ENCODE results near the gene GSX2. TPM values are rescaled to one million over a fixed set of nuclear protein-coding genes. Genes with fewer than 3 reads are reported as not detected.
A peak's percentile ranks its signal among the peaks of the same experiment; 100 is the strongest.
"Not testable (repeated sequence)": the region's sequence is repeated elsewhere in the genome, so short reads cannot be mapped to it uniquely, and the experiment has no call there.

Gene GSX2
- not detected for total RNA-seq
- long read RNA-seq = 0 reads

DNA sequence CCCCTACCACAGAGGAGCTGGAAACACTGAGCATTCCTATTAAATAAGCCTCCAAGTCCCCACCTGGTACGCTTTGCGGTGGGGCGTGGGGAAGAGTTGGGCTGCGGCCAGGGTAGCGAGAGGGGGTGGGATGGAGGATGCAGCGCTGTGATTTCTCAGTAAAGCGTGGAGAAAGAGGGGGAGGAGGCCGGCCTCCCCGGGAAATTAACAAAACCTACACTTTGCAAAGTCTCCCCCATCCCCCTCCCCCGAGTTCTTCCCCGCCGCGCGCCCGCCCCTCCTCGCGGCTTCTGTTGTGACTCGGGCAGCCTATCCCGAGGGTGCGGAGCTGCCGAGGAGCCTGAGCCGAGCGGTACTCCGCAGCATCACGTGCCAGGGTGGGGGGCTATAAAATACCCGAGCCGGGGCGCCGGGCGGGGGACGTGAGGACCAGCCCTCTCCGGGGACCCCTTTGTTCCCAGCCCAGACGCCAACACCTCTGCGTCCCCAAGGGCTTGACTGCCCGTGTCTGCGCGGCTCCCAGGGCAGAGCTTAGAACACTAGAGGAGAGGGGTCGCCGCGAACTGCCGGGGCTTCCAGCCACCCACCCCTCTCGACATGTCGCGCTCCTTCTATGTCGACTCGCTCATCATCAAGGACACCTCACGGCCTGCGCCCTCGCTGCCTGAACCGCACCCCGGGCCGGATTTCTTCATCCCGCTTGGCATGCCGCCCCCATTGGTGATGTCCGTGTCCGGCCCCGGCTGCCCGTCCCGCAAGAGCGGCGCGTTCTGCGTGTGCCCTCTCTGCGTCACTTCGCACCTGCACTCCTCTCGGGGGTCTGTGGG is at the start of gene GSX2:
GSX2 (plus strand) TSS at position 416 of the 827 bp plus-strand sequence; CDS start at position 598, 182 bp downstream.
- ATAC-seq (peak; percentile 6), DNase-seq (no peak)
- Histone ChIP-seq H3K4me3 (peak within 1 kb of the TSS; percentile 19), H3K27me3 (peaks cover 98% of the 10 kb centered on the region), H3K27ac (no peak within 1 kb of the TSS), H3K9me3 (no peaks in the 10 kb centered on the region), H3K36me3 (no peaks in the 10 kb centered on the region), H3K4me1 (peaks cover 23% of the 10 kb centered on the region)
- TF ChIP-seq CTCF (IDR thresholded peaks at IDR 0.05) = no peak
- intact Hi-C loops (cut with DNase I) = no loop called here

DNA sequence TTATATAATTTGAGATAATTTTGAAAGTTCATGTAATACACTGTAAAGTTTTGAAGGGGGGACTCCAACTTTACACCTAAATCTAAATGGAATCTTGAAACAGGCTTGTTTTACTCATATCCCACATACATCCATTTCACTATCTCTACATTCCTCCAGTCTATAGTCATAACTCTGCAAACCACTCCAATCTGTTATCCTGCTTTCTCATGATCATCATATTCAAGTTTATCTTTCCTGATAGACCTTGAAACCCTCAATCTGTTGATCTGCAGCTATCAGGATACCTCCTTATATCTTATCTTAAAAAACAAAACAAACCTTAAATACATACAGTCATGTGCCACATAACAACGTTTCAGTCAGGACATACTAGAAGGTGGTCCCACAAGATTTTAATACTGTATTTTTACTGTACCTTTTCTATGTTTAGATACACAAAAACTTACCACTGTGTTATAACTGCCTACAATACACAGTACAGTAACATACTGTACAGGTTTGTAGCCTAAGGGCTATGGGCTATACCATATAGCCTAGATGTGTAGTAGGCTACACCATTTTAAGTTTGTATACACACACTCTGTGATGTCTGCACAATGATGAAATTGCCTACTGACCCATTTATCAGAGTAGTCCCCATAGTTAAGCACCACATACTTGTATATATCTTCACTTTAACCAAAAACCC is 49.6 kb upstream of the GSX2 start:
- DNase-seq (no peak), ATAC-seq (no peak)
- Histone ChIP-seq H3K36me3 (peaks cover 15% of the 10 kb centered on the region), H3K27me3 (no peaks in the 10 kb centered on the region), H3K4me3 (no peak overlapping the region), H3K9me3 (no peaks in the 10 kb centered on the region), H3K27ac (no peak overlapping the region), H3K4me1 (peaks cover 22% of the 10 kb centered on the region)
- no peak for TF ChIP-seq CTCF (IDR thresholded peaks at IDR 0.05)
- intact Hi-C loops (cut with DNase I) = no loop called here

GRCh38 chr4:54053322-54053721 is 46.6 kb upstream of the GSX2 start:
- H3K27ac ChIP-seq; ATAC-seq; intact Hi-C loops (cut with DNase I); H3K27me3 ChIP-seq; H3K4me3 ChIP-seq; DNase-seq; H3K9me3 ChIP-seq: not testable (repeated sequence)
- H3K36me3 ChIP-seq = peaks cover 10% of the 10 kb centered on the region
- peaks cover 42% of the 10 kb centered on the region for H3K4me1 ChIP-seq

GRCh38 chr4:54054501-54054900 is 45.5 kb upstream of the GSX2 start:
- Histone ChIP-seq H3K27me3 (no peaks in the 10 kb centered on the region), H3K27ac (no peak overlapping the region), H3K4me1 (peaks cover 49% of the 10 kb centered on the region), H3K4me3 (no peak overlapping the region), H3K36me3 (no peaks in the 10 kb centered on the region), H3K9me3 (no peaks in the 10 kb centered on the region)
- DNase-seq (no peak), ATAC-seq (no peak)
- no peak for TF ChIP-seq CTCF (IDR thresholded peaks at IDR 0.05)
- intact Hi-C loops (cut with DNase I) = no loop called here

DNA sequence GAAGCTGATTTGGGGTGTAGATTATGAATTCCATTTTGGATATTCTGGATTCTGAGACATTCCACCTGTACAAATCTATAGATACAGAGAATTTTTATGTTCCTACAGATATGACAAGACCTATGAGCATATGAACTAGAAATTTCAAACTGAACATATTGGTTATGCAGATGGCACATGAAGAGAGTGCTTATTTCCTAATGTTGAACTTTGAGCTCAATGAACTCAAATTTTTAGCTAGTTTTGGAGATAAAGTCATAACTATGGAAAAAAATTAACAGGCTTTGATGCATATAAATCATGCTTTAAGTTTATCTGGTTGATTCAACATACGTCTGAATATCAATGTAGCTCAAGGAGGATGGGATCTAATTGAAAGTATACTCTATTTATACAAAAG is 44.5 kb upstream of the GSX2 start:
- ATAC-seq (no peak), DNase-seq (no peak)
- Histone ChIP-seq H3K9me3 (no peaks in the 10 kb centered on the region), H3K27me3 (no peaks in the 10 kb centered on the region), H3K4me1 (peaks cover 55% of the 10 kb centered on the region), H3K36me3 (no peaks in the 10 kb centered on the region), H3K4me3 (no peak overlapping the region), H3K27ac (no peak overlapping the region)
- intact Hi-C loops (cut with DNase I) = no loop called here
- TF ChIP-seq CTCF (IDR thresholded peaks at IDR 0.05) = no peak

DNA sequence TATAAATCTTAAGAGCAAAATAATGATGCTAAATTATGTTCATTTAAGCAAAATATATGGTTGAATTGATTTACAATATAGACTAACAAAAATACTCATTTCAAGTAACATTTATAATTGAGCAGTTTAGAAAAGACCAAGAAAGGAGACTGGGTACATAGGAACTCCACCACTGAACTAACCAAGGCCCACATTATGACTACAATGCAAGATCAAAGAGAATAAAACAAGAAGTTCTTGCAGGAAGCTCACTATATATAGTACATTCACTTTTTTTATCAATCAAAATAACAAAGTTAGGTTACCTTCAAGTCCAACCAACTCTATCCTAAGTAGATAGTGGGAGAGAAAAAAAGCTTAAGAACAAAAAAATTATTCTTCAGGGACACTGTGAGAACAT is 43.6 kb upstream of the GSX2 start:
- H3K4me1 ChIP-seq = peaks cover 54% of the 10 kb centered on the region
- intact Hi-C loops (cut with DNase I) = no loop called here

More for the DNA sequence above, 43.6 kb upstream of the GSX2 start:
- no peak for TF ChIP-seq CTCF (IDR thresholded peaks at IDR 0.05)
- no peaks in the 10 kb centered on the region for H3K9me3 ChIP-seq
- no peaks in the 10 kb centered on the region for H3K36me3 ChIP-seq
- no peak overlapping the region for H3K4me3 ChIP-seq
- ATAC-seq (no peak), DNase-seq (no peak)
- H3K27me3 ChIP-seq = no peaks in the 10 kb centered on the region
- no peak overlapping the region for H3K27ac ChIP-seq
